ENCODE measurements around the gene GKN2. TPM values are rescaled to one million over a fixed set of nuclear protein-coding genes. Genes with fewer than 3 reads are reported as not detected.

Gene GKN2
- total RNA-seq, 2 experiments from 2014 or later: not detected

GRCh38 chr2:68992933-68993332 lies 40.2 kb upstream of the GKN2 start:
- no TSS peak for BruUV-seq (replicated peaks)
- Histone ChIP-seq H2AFZ (ENCODE audit: low read length) (no peak overlapping the region), H3K4me3 (ENCODE audit: low read depth, low read length, poor library complexity, severe bottlenecking) (no peak overlapping the region), H4K20me1 (ENCODE audit: insufficient read depth, low read length) (no peaks in the 10 kb centered on the region), H3K4me1 (ENCODE audit: insufficient read depth, low read length, poor library complexity, severe bottlenecking) (no peaks in the 10 kb centered on the region), H3K4me2 (ENCODE audit: low read length) (no peak overlapping the region), H3K9me3 (ENCODE audit: low read length) (no peaks in the 10 kb centered on the region), H3K79me2 (ENCODE audit: insufficient read depth, low read depth, low read length) (no peaks in the 10 kb centered on the region), H3K27ac (ENCODE audit: low read depth, low read length, poor library complexity, severe bottlenecking) (no peak overlapping the region), H3K36me3 (ENCODE audit: insufficient read depth, low read length) (no peaks in the 10 kb centered on the region), H3K9me2 (ENCODE audit: insufficient read depth, low read length) (no peaks in the 10 kb centered on the region)
- intact Hi-C loops (cut with micrococcal nuclease; ENCODE audit: unreplicated experiment): no loop called here
- TF ChIP-seq CTCF (conservative IDR thresholded peaks at IDR 0.05; ENCODE audit: low read length): no peak
- no peak for TF ChIP-seq EZH2phosphoT487 (IDR thresholded peaks at IDR 0.05; ENCODE audit: borderline replicate concordance, low read depth, low read length)
- no peak for DNase-seq (ENCODE audit: low spot score)
- POLR2A ChIA-PET: interaction anchor here (0.6 kb wide), 1 partner anchor 19 kb away, joined by 3 read pairs; the partner anchor contains the start of gene GKN1
- CTCF ChIA-PET (ENCODE audit: unreplicated experiment): interaction anchor here (0.6 kb wide), 1 partner anchor 400 kb away, joined by 4 read pairs; no protein-coding TSS in a partner anchor

- Histone ChIP-seq H3K4me3 (ENCODE audit: low read depth, low read length, poor library complexity, severe bottlenecking) (no peak overlapping the region), H3K9me2 (ENCODE audit: insufficient read depth, low read length) (no peaks in the 10 kb centered on the region), H3K27ac (ENCODE audit: low read depth, low read length, poor library complexity, severe bottlenecking) (no peak overlapping the region), H3K79me2 (ENCODE audit: insufficient read depth, low read depth, low read length) (no peaks in the 10 kb centered on the region), H2AFZ (ENCODE audit: low read length) (no peak overlapping the region), H3K4me2 (ENCODE audit: low read length) (no peak overlapping the region), H3K36me3 (ENCODE audit: insufficient read depth, low read length) (no peaks in the 10 kb centered on the region), H4K20me1 (ENCODE audit: insufficient read depth, low read length) (no peaks in the 10 kb centered on the region), H3K9me3 (ENCODE audit: low read length) (no peaks in the 10 kb centered on the region), H3K4me1 (ENCODE audit: insufficient read depth, low read length, poor library complexity, severe bottlenecking) (no peaks in the 10 kb centered on the region)
- no TSS peak for BruUV-seq (replicated peaks)
- POLR2A ChIA-PET: no interaction called here
- CTCF ChIA-PET (ENCODE audit: unreplicated experiment): interaction anchor here (0.6 kb wide), 1 partner anchor 400 kb away, joined by 4 read pairs; no protein-coding TSS in a partner anchor
- TF ChIP-seq EZH2phosphoT487 (IDR thresholded peaks at IDR 0.05; ENCODE audit: borderline replicate concordance, low read depth, low read length) (no peak), CTCF (conservative IDR thresholded peaks at IDR 0.05; ENCODE audit: low read length) (no peak)
- intact Hi-C loops (cut with micrococcal nuclease; ENCODE audit: unreplicated experiment): no loop called here
- DNase-seq (ENCODE audit: low spot score): no peak
Measured at GRCh38 chr2:68992341-68992740, 39.6 kb upstream of the GKN2 start.

GRCh38 chr2:68989035-68989434 lies 36.3 kb upstream of the GKN2 start:
- CTCF ChIA-PET (ENCODE audit: unreplicated experiment): interaction anchor here (0.6 kb wide), 1 partner anchor 221 kb away, joined by 3 read pairs; no protein-coding TSS in a partner anchor

More at GRCh38 chr2:68989035-68989434, 36.3 kb upstream of the GKN2 start:
- intact Hi-C loops (cut with micrococcal nuclease; ENCODE audit: unreplicated experiment): no loop called here
- Histone ChIP-seq H3K27ac (ENCODE audit: low read depth, low read length, poor library complexity, severe bottlenecking) (no peak overlapping the region), H4K20me1 (ENCODE audit: insufficient read depth, low read length) (no peaks in the 10 kb centered on the region), H3K4me3 (ENCODE audit: low read depth, low read length, poor library complexity, severe bottlenecking) (no peak overlapping the region), H3K79me2 (ENCODE audit: insufficient read depth, low read depth, low read length) (no peaks in the 10 kb centered on the region), H2AFZ (ENCODE audit: low read length) (no peak overlapping the region), H3K9me2 (ENCODE audit: insufficient read depth, low read length) (no peaks in the 10 kb centered on the region), H3K9me3 (ENCODE audit: low read length) (no peaks in the 10 kb centered on the region), H3K36me3 (ENCODE audit: insufficient read depth, low read length) (no peaks in the 10 kb centered on the region), H3K4me1 (ENCODE audit: insufficient read depth, low read length, poor library complexity, severe bottlenecking) (no peaks in the 10 kb centered on the region), H3K4me2 (ENCODE audit: low read length) (no peak overlapping the region)
- no peak for DNase-seq (ENCODE audit: low spot score)
- TF ChIP-seq EZH2phosphoT487 (IDR thresholded peaks at IDR 0.05; ENCODE audit: borderline replicate concordance, low read depth, low read length) (no peak), CTCF (conservative IDR thresholded peaks at IDR 0.05; ENCODE audit: low read length) (no peak)
- POLR2A ChIA-PET: no interaction called here
- no TSS peak for BruUV-seq (replicated peaks)
